Activated T-helper 1 cell treated with anti-CD3 and anti-CD28 coated beads, Interleukin-12 subunit alpha, Interleukin-12 subunit beta, Interleukin-2, Interleukin-4 antibody, amounts not matched to agents 30 ng/mL and 10 ng/mL and 1 ng/mL, durations not matched to agents 14 hours and 24 hours and 36 hours (primary cell): ENCODE results near the gene ENTR1. TPM values are rescaled to one million over a fixed set of nuclear protein-coding genes. Genes with fewer than 3 reads are reported as not detected.
"Not testable (repeated sequence)": the region's sequence is repeated elsewhere in the genome, so short reads cannot be mapped to it uniquely, and the experiment has no call there.

Experiments used
- DNase-seq: peaks from one replicate; pipeline ENCODE4 v3.0.0; 2021; ENCODE audit warnings: low spot score
- H3K27ac Mint-ChIP-seq: one replicate; pipeline ENCODE4 v1.8.0; 2021; ENCODE audit warnings: mild to moderate bottlenecking, mixed read lengths
- H3K27me3 Mint-ChIP-seq: one replicate; pipeline ENCODE4 v1.8.0; 2022; ENCODE audit warnings: mild to moderate bottlenecking, moderate library complexity, mixed read lengths; ENCODE audit not compliant: insufficient read depth
- H3K36me3 Mint-ChIP-seq: one replicate; pipeline ENCODE4 v1.8.0; 2021; ENCODE audit warnings: low read depth, mixed read lengths
- H3K4me1 Mint-ChIP-seq: one replicate; pipeline ENCODE4 v1.8.0; 2021; ENCODE audit warnings: low read depth, mixed read lengths
- H3K4me3 Mint-ChIP-seq: one replicate; pipeline ENCODE4 v1.8.0; 2021; ENCODE audit warnings: mild to moderate bottlenecking, moderate library complexity, mixed read lengths
- H3K9me3 Mint-ChIP-seq: one replicate; pipeline ENCODE4 v1.8.0; 2021; ENCODE audit warnings: mixed read lengths
- intact Hi-C: fragments of 100-400 bp; cut with micrococcal nuclease; formaldehyde crosslinking; loops from one replicate; pipeline ENCODE4 v1.15.1; 2024
- total RNA-seq: library from RNA; stranded (reverse); gene quantifications from 2 replicates; pipeline ENCODE4 v1.2.3, GENCODE V29; 2022

ENTR1 gene
- total RNA-seq, 1 donor from 2014 or later: 54.5 TPM

DNA sequence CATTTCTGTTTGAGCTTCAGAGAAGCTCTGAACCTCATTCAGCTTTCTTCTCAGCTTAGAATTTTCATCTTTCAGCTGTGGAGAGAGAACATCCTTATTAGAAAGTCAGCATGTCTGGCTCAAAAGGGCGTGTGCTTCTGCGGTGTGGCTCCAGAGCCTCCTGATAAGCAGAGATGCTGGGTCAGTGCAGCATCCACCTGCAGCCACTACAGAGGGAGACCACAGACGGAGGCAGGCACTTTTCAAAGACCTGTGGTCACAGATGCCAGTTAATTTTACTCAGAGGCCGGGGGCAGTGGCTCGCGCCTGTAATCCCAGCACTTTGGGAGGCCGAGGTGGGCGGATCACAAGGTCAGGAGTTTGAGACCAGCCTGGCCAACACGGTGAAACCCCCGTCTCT, 4.5 kb downstream of the ENTR1 start:
- intact Hi-C loops, H3K27ac Mint-ChIP-seq: not testable (repeated sequence)
- peaks cover 43% of the 10 kb centered on the region for H3K4me1 Mint-ChIP-seq

DNA sequence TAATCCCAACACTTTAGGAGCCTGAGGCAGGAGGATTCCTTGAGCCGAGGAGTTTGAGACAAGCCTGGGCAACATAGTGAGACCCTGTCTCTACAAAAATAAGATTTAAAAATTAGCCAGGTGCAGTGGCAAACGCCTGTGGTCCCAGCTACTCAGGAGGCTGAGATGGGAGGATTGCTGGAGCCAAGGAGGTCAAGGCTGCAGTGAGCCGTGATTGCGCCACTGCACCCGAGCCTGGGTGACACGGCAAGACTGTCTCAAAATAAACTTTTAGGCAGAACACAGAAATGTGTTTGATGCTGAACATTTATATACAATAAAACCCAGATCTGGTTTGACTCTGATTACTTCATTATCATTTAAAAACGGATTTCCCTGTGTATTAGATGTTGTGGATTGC, 4.9 kb downstream of the ENTR1 start:
- Mint-ChIP-seq H3K27ac (no peak overlapping the region), H3K4me1 (peaks cover 42% of the 10 kb centered on the region), H3K36me3 (peaks cover 54% of the 10 kb centered on the region), H3K27me3 (peaks cover 3% of the 10 kb centered on the region), H3K9me3 (no peaks in the 10 kb centered on the region), H3K4me3 (peak overlapping the region; percentile 11)
- intact Hi-C loops: no loop called here
- DNase-seq: no peak

More for the DNA sequence above, 4.5 kb downstream of the ENTR1 start:
- not testable (repeated sequence) for H3K27me3 Mint-ChIP-seq, H3K9me3 Mint-ChIP-seq, DNase-seq
- peak overlapping the region; percentile 11 for H3K4me3 Mint-ChIP-seq
- H3K36me3 Mint-ChIP-seq: peaks cover 54% of the 10 kb centered on the region

DNA sequence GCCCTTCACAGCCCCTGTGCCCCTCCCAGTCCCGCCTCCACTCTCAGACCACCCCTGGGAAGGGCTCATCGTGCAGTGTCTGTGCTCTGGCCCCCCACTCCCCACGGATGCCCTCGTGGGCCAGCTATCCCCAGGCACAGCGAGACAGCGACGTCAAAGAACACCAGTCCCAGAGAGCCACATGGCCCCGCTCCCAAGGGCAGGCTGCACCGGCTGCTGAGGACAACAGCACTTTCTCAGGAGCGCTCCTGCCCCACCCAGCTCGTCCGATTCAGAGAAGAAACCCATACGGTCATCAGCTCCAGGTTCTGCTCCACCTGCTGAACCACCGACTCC, 5.6 kb downstream of the ENTR1 start:
- Mint-ChIP-seq H3K4me3 (peak overlapping the region; percentile 65), H3K36me3 (peaks cover 54% of the 10 kb centered on the region), H3K27ac (peak overlapping the region; percentile 79), H3K4me1 (peaks cover 39% of the 10 kb centered on the region), H3K9me3 (no peaks in the 10 kb centered on the region), H3K27me3 (peaks cover 3% of the 10 kb centered on the region)
- no peak for DNase-seq
- intact Hi-C loops: loop anchor here (5.0 kb wide), 1 partner anchor 497 kb away; the partner anchor contains the start of gene CAMSAP1

DNA sequence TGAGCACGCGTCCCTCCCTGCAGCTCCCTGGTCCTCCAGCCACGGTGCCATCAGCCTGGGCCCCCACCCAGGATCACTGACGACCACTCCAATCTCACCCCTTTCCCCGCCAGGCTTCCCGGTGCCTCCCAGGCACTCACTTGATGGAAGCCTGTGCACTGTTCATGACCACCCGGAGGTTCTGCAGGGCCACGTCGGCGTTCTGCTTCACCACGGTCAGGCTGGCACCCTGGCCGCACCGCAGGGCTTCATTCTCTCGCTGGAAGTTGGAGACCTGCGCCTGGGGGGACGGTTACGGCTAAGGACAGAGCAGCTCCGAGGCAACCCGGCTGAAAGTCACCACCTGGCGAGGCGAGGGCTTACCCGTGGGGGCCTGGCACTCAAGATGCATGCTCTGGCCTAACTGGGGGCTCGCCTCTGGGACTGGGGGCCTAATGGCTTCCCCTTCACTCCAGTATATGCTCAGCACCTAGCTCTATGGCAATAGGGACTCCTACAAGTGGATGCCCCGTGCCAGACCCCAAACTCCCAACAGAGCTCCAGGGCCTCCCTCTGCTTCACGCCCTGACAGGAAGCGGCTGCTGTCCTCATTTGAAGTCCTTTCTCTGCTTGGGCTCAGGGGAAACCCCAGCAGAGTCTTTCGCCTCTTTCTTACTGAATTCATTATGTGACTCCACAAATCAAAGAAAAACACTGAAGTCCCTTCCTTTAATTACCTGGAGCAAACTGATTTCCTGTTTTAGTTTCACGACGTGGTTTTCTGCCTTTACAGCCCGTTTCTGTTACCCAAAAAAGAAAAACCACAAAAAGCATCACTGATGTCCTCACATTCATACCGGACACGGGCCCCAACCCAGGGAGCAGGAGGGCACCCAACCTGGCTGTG, 6.3 kb downstream of the ENTR1 start:
- peak; percentile 40 for DNase-seq
- Mint-ChIP-seq H3K27me3 (peaks cover 3% of the 10 kb centered on the region), H3K27ac (peak overlapping the region; percentile 79), H3K4me3 (peak overlapping the region; percentile 65), H3K36me3 (peaks cover 55% of the 10 kb centered on the region), H3K4me1 (peaks cover 38% of the 10 kb centered on the region), H3K9me3 (no peaks in the 10 kb centered on the region)
- intact Hi-C loops: loop anchor here (5.0 kb wide), 1 partner anchor 497 kb away; the partner anchor contains the start of gene CAMSAP1

DNA sequence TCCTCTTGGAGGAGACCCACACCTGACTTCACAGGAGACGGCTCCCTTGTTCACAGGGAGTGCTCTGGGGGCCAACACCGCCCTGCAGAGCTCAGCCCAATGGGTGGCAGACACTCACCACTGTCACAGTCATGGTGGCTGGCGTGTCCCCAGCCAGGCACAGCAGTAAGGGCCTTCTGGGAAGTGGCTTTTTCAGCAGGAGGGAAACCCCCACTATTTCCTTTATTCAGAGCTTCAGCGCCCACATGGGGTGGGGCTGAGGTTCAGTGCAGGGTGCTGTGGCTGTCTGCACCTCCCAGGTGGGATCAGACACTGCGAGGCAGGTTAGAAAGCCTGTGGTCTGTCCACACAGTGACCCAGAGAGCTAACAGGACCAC, 6.9 kb downstream of the ENTR1 start:
- intact Hi-C loops: loop anchor here (5.0 kb wide), 1 partner anchor 496 kb away; the partner anchor contains the start of gene CAMSAP1
- peak; percentile 69 for DNase-seq
- Mint-ChIP-seq H3K27ac (peak overlapping the region; percentile 52), H3K4me3 (peak overlapping the region; percentile 65), H3K27me3 (no peaks in the 10 kb centered on the region), H3K36me3 (peaks cover 56% of the 10 kb centered on the region), H3K9me3 (no peaks in the 10 kb centered on the region), H3K4me1 (peaks cover 38% of the 10 kb centered on the region)

DNA sequence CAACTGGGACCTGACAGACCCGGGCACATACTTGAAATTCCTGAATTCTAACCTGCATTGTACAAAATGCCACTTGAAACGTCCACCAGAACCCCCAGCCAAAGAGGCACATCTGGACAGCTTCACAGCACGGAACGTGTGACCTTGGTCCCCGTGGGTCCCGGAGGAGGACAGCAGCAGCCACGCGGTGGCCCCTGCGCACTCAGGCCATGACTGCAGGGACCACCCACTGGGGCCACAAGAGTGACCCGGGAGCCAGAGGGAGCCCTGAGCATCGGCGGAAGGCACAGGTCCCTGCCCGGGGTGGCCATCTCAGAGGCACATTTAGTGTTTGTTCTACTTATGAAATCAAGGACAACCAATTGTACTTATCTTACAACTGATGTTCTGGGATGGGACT, 8.3 kb downstream of the ENTR1 start:
- no peaks in the 10 kb centered on the region for H3K9me3 Mint-ChIP-seq
- H3K4me1 Mint-ChIP-seq: peaks cover 41% of the 10 kb centered on the region
- DNase-seq: no peak
- intact Hi-C loops: loop anchor here (5.0 kb wide), 1 partner anchor 495 kb away; the partner anchor contains the start of gene CAMSAP1
- no peak overlapping the region for H3K27ac Mint-ChIP-seq
- H3K4me3 Mint-ChIP-seq: no peak overlapping the region
- H3K36me3 Mint-ChIP-seq: peaks cover 53% of the 10 kb centered on the region
- H3K27me3 Mint-ChIP-seq: no peaks in the 10 kb centered on the region

DNA sequence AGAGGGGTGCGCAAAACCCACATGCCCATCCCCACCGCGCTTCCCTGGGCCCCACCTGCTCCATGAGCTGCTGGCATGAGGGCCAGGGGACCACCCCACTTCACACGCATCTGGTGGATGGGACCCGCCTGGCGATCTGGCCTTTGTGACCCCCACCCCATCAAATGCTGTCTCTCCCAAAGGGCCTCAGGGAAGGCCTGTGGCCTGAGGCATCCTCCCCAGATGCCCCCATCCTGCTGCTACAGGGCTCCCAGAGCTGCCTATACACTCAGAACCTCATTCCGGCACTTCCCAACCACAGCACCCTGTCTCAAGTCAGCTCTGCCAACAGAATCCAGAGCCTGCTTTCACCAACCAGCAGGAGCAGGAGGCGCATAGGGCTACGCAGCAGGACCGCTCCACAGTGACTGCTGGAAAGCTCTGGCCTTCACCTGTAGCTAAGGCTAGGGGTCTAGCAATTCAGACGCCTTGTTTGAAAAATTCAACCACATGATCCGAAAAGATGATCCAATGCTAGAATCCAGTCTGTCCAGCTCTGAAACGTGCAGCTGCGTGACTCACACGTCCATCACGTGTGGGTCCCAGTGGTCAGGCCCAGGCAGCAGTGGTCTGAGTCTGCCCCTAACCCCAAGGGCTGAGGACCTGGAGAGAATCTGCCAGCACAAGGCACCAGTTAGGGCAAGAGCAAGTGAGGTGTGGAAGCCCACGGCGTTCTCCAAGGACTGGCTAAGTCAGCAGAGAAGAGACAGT, 9.1 kb downstream of the ENTR1 start:
- Mint-ChIP-seq H3K27ac (no peak overlapping the region), H3K4me1 (peaks cover 41% of the 10 kb centered on the region), H3K4me3 (peak overlapping the region; percentile 53), H3K36me3 (peaks cover 53% of the 10 kb centered on the region), H3K27me3 (no peaks in the 10 kb centered on the region), H3K9me3 (no peaks in the 10 kb centered on the region)
- intact Hi-C loops: loop anchor here (2.0 to 5.0 kb wide), 4 partner anchors 81 to 494 kb away; partner anchors contain the start of genes CAMSAP1, QSOX2 and SEC16A
- DNase-seq: no peak

DNA sequence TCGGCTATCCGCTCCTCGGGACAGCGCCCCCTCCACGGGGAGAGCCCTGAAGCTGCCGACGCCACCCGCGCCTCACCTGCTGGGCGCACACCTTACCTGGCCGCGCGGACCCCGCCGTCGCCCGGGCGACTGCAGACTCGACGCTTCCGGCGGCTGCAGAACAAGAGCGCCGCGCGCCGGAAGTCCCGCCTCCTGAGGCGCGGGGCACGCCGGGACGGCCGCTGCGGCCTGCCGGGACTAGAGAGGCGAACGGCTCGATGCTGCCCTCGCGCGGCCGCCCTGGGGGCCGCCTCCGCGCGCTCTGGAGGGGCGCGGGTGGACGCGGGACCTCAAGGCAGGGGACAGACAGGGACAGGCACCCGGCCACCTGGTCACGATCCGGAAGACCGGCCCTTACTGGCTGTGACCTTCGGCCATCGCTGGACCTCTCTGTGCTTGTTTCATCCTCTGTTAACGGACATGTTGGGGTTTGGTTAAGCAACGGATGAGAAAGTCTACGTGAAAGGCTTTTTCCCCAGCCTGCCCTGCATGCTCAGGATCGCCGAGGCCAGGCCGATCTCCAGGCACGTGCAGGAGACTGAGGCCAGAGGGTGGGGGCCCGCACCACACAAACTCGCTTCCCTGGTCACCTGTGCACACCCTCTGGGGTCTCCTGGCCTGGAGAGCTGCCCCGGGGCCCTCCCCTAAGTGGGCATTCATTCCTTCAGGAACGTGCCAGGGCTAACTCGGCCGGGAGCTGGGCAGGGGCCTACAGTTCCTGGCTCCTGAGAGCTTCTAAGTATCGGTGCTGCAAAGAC, 10.2 kb downstream of the ENTR1 start, which contains the start of gene SNAPC4:
Gene SNAPC4 (minus strand): TSS at position 133 of the 797 bp plus-strand sequence. CDS start 1,742 bp downstream, outside the sequence.
- Mint-ChIP-seq H3K36me3 (peaks cover 48% of the 10 kb centered on the region), H3K4me1 (peaks cover 40% of the 10 kb centered on the region)

DNA sequence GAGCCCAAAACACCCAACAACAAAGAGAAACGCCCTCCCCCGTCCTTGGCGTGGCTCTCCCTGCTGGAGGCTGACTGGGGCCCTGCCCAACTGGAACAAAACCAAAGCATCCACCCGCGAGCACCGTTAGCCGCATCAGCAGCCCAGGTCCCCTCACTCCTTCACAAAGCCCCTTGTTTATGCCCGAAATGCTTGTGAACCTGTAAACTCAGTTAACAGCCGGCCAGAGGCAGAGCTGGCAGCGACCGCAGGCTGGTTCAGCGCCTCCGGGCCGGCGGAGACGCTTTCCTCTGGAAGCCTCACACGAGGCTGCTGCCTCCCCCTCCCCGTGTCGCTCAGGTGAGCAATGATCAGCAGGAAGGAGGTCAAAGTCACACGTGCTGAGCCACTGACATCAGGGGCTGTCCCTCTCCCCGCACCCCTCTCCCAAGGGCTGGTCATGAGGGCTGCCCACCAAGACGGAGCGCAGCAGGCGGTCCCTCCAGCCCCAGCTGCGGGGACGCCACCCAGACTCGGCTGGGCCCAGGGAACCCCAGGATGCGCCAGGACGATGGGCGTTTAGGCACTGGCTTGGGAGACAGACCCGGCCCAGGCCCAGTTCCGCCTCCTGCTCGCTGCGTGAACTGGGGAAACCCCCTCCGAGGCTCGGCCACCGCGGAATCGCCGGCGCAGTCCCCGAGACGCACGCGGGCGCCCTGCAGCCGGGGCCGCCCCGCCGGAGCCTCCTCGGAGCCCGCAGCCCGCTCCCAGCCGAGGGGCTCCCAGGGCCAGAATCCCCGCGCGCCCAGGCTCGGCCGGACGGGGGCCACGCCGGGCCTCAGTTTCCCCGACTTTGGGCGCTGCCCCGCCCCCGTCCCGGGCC, 11.0 kb downstream of the ENTR1 start:
- no peaks in the 10 kb centered on the region for H3K27me3 Mint-ChIP-seq
- H3K4me3 Mint-ChIP-seq: peak overlapping the region; percentile 91
- no peaks in the 10 kb centered on the region for H3K9me3 Mint-ChIP-seq
- peak; percentile 26 for DNase-seq
- intact Hi-C loops: loop anchor here (1.0 to 5.0 kb wide), 9 partner anchors 11 to 492 kb away; partner anchors contain the start of genes CAMSAP1, DNLZ, ENTR1 and PMPCA
- peaks cover 42% of the 10 kb centered on the region for H3K36me3 Mint-ChIP-seq
- peak overlapping the region; percentile 76 for H3K27ac Mint-ChIP-seq
- peaks cover 31% of the 10 kb centered on the region for H3K4me1 Mint-ChIP-seq

More for the DNA sequence above, 10.2 kb downstream of the ENTR1 start, which contains the start of gene SNAPC4:
- intact Hi-C loops: loop anchor here (1.0 to 5.0 kb wide), 8 partner anchors 10 to 493 kb away; partner anchors contain the start of genes CAMSAP1, DNLZ, ENTR1 and PMPCA
- no peaks in the 10 kb centered on the region for H3K9me3 Mint-ChIP-seq
- H3K27ac Mint-ChIP-seq: peak within 1 kb of the TSS; percentile 76
- H3K27me3 Mint-ChIP-seq: no peaks in the 10 kb centered on the region
- H3K4me3 Mint-ChIP-seq: peak within 1 kb of the TSS; percentile 91
- DNase-seq: peak; percentile 86

DNA sequence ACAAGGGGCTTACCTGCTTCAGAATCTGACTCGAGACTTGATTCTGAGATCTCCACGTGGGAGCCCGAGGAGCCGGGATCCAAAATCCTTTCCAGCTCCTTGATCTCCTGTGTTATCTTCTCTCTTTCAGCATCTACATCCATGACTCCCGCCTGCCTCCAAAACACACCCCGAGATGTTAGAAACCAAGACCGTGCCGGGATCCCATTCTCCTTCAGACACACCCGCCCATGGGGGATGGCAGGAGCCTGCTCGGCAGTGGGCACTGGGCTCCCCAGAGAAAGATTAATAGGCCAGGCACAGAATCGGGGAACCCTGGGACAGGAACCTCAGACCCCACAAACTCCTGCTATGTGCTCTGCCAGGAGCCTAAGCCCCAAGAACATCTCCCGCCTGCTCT, 12.1 kb downstream of the ENTR1 start:
- H3K4me3 Mint-ChIP-seq: peak overlapping the region; percentile 91
- no peaks in the 10 kb centered on the region for H3K9me3 Mint-ChIP-seq
- H3K36me3 Mint-ChIP-seq: peaks cover 33% of the 10 kb centered on the region
- DNase-seq: no peak
- no peaks in the 10 kb centered on the region for H3K27me3 Mint-ChIP-seq
- intact Hi-C loops: no loop called here
- peaks cover 20% of the 10 kb centered on the region for H3K4me1 Mint-ChIP-seq
- H3K27ac Mint-ChIP-seq: no peak overlapping the region

DNA sequence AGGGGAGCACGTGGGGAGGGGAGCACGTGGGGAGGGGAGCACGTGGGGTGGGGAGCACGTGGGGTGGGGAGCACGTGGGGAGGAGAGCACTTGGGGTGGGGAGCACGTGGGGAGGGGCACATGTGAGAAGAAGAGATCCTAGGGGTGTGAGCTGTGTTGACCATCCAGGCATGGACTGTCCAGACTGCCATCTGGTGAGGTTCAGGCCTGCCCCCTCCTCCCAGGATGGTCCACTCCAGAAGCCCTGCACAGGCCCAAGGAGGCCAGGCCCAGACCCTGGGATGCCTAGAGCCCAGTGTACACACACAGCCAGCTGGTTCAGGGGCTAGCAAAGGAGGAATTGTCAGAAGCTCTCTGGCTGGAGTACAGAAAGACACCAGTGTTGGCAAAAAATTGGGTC, 12.8 kb downstream of the ENTR1 start:
- Mint-ChIP-seq H3K4me3 (no peak overlapping the region), H3K27me3 (no peaks in the 10 kb centered on the region), H3K4me1 (peaks cover 18% of the 10 kb centered on the region), H3K36me3 (peaks cover 31% of the 10 kb centered on the region), H3K9me3 (no peaks in the 10 kb centered on the region), H3K27ac (no peak overlapping the region)
- intact Hi-C loops: no loop called here
- no peak for DNase-seq
